GM12878 (cell line): ENCODE measurements around the gene SLC35G6. TPM values are rescaled to one million over a fixed set of nuclear protein-coding genes. Genes with fewer than 3 reads are reported as not detected.

Experiments
- ATAC-seq: fragments of 200-7000 bp; cut with Tn5 transposase; 3 replicates; pipeline ENCODE4 v1.9.1; 2020; ENCODE audit warnings: mild to moderate bottlenecking, moderate library complexity
- BruUV-seq: library from RNA; stranded (reverse); fragments of 400-500 nt; replicated peaks from 2 replicates; lab custom pipeline; 2021; lab: Mats Ljungman, UMichigan
- CTCF ChIA-PET: fragments of 300-600 bp; sonication (Branson Sonifier 250); formaldehyde crosslinking; extraction: SDS; loops from one replicate; lab custom pipeline; 2021; ENCODE audit warnings: inconsistent platforms; lab: Yijun Ruan, JAX
- POLR2A ChIA-PET: fragments of 350-600 bp; formaldehyde crosslinking; extraction: SDS; loops from one replicate; lab custom pipeline; 2021; ENCODE audit warnings: inconsistent platforms; lab: Charles Lee
- RAD21 ChIA-PET: fragments of 300-600 bp; sonication (Branson Sonifier 250); formaldehyde crosslinking; loops from one replicate; lab custom pipeline; 2023; ENCODE audit warnings: antibody characterized with exemption; ENCODE audit not compliant: unreplicated experiment; lab: Charles Lee
- SMC1A ChIA-PET: fragments of 300-600 bp; sonication (Branson Sonifier 250); formaldehyde crosslinking; loops from one replicate; lab custom pipeline; 2023; ENCODE audit not compliant: unreplicated experiment, uncharacterized antibody; lab: Charles Lee
- DNase-seq: peaks from one replicate; pipeline ENCODE4 v3.0.0-alpha.2; 2011; ENCODE audit warnings: low read depth, low spot score
- FAIRE-seq: peaks from 3 replicates; lab custom pipeline; 2011; peaks lifted over from hg19 to GRCh38; lab: Jason Lieb, UNC
- H2AFZ ChIP-seq: 2 replicates; pipeline ENCODE4 v1.6.0; 2011; ENCODE audit warnings: low read depth, low read length, control low read depth; ENCODE audit not compliant: control insufficient read depth
- H3K27ac ChIP-seq: 2 replicates; pipeline ENCODE4 v1.5.1; 2011; ENCODE audit warnings: control low read depth; ENCODE audit not compliant: control insufficient read depth, insufficient read depth
- H3K27me3 ChIP-seq, 2 experiments: replicated peaks in 1 of 2; 2 replicates each; pipeline versions ENCODE4 v1.6.0 to v1.6.1; 2011; ENCODE audit warnings: low read length in 1 of 2; ENCODE audit not compliant: control insufficient read depth in 2 of 2, insufficient read depth in 2 of 2
- H3K36me3 ChIP-seq, 2 experiments: 2 replicates each; pipeline ENCODE4 v1.5.1; 2011; ENCODE audit warnings: low read length in 1 of 2; ENCODE audit not compliant: control insufficient read depth in 2 of 2, insufficient read depth in 2 of 2
- H3K4me1 ChIP-seq: 2 replicates; pipeline ENCODE4 v1.6.1; 2011; ENCODE audit warnings: mild to moderate bottlenecking, low read length, moderate library complexity, mixed read lengths; ENCODE audit not compliant: control insufficient read depth, insufficient read depth
- H3K4me2 ChIP-seq: 2 replicates; pipeline ENCODE4 v1.6.0; 2011; ENCODE audit warnings: control low read depth; ENCODE audit not compliant: control insufficient read depth, insufficient read depth
- H3K4me3 ChIP-seq: fragments of 200-600 bp; sonication (generic); 2 replicates; pipeline ENCODE4 v1.5.1; 2016
- H3K79me2 ChIP-seq: 2 replicates; pipeline ENCODE4 v1.6.0; 2011; ENCODE audit warnings: low read length; ENCODE audit not compliant: control insufficient read depth, insufficient read depth
- H3K9ac ChIP-seq: 2 replicates; pipeline ENCODE4 v1.8.0; 2011; ENCODE audit warnings: low read length, control low read depth, mixed read lengths; ENCODE audit not compliant: control insufficient read depth, insufficient read depth
- H3K9me3 ChIP-seq: replicated peaks from 3 replicates; pipeline ENCODE4 v1.5.1; 2011; ENCODE audit warnings: mild to moderate bottlenecking, low read length; ENCODE audit not compliant: control insufficient read depth, insufficient read depth
- H4K20me1 ChIP-seq: 2 replicates; pipeline ENCODE4 v1.6.0; 2011; ENCODE audit not compliant: control insufficient read depth, insufficient read depth
- BACH1 ChIP-seq: fragments of 450-650 bp; IDR thresholded peaks from 2 replicates; pipeline ENCODE4 v1.6.1; 2017; ENCODE audit warnings: mild to moderate bottlenecking, borderline replicate concordance
- BHLHE40 ChIP-seq, 2 experiments: fragments of 450-650 bp in 1 of 2; IDR thresholded peaks; 2 replicates each; pipeline ENCODE4 v1.6.1; 2011 to 2017; ENCODE audit warnings: low read depth in 2 of 2, borderline replicate concordance in 1 of 2, improper control_type of control experiment in 1 of 2, low read length in 1 of 2, mild to moderate bottlenecking in 1 of 2
- GATAD2B ChIP-seq: fragments of 450-650 bp; conservative IDR thresholded peaks from 2 replicates; pipeline ENCODE4 v1.6.1; 2017; ENCODE audit warnings: low read depth, mild to moderate bottlenecking, moderate library complexity
- HDGF ChIP-seq: fragments of 450-650 bp; IDR thresholded peaks from 2 replicates; pipeline ENCODE4 v1.6.1; 2016; ENCODE audit warnings: antibody characterized with exemption
- NBN ChIP-seq: fragments of 450-650 bp; IDR thresholded peaks from 2 replicates; pipeline ENCODE4 v1.6.1; 2016
- NR2F1 ChIP-seq: fragments of 450-650 bp; conservative IDR thresholded peaks from 2 replicates; pipeline ENCODE4 v1.6.1; 2017; ENCODE audit warnings: mild to moderate bottlenecking
- PAX5 ChIP-seq: IDR thresholded peaks from 2 replicates; pipeline ENCODE4 v1.6.1; 2011; ENCODE audit warnings: low read depth, low read length, borderline replicate concordance
- PAX8 ChIP-seq: fragments of 450-650 bp; IDR thresholded peaks from 2 replicates; pipeline ENCODE4 v1.6.1; 2017; ENCODE audit warnings: mild to moderate bottlenecking, moderate library complexity
- POU2F2 ChIP-seq: IDR thresholded peaks from 3 replicates; pipeline ENCODE4 v1.6.1; 2011; ENCODE audit warnings: low read depth, mild to moderate bottlenecking, low read length, borderline replicate concordance
- RELA ChIP-seq: fragments of 450-650 bp; IDR thresholded peaks from 2 replicates; pipeline ENCODE4 v1.8.0; 2014; ENCODE audit warnings: borderline replicate concordance; ENCODE audit not compliant: partially characterized antibody
- RFX5 ChIP-seq: IDR thresholded peaks from 2 replicates; pipeline ENCODE4 v1.6.1; 2011; ENCODE audit warnings: low read depth, low read length, improper control_type of control experiment
- SREBF2 ChIP-seq: IDR thresholded peaks from 2 replicates; pipeline ENCODE4 v1.6.1; 2012; ENCODE audit warnings: mild to moderate bottlenecking, low read length
- TCF12 ChIP-seq: IDR thresholded peaks from 2 replicates; pipeline ENCODE4 v1.6.1; 2011; ENCODE audit warnings: low read depth, mild to moderate bottlenecking, low read length
- ZBED1 ChIP-seq: IDR thresholded peaks from 2 replicates; pipeline ENCODE4 v1.6.1; 2016; ENCODE audit warnings: borderline replicate concordance
- WGBS: methylation state at CpG from one replicate; pipeline ENCODE4 v1.1.6; 2016; ENCODE audit warnings: low lambda C conversion rate; ENCODE audit not compliant: insufficient replicate concordance, insufficient coverage; ENCODE audit errors: missing lambda C conversion rate; 5-methylcytosine and 5-hydroxymethylcytosine counted together
- in situ Hi-C: fragments of 300-500 bp; cut with MboI; formaldehyde crosslinking; loops from 9 replicates; pipeline ENCODE4 v1.14.3; 2018; ENCODE audit warnings: mixed read lengths
- intact Hi-C: fragments of 100-400 bp; cut with micrococcal nuclease; formaldehyde crosslinking; loops from one replicate; pipeline ENCODE4 v1.14.2; 2022; ENCODE audit not compliant: unreplicated experiment
- polyA plus RNA-seq, 11 experiments: library from polyadenylated mRNA; depleted of rRNA in 4 of 11; unstranded in 6 of 11; stranded (reverse) in 5 of 11; fragments of >200 nt; fragmentation: Nextera tagmentation in 4 of 11; fragmentation: Illumina TruSeq in 1 of 11; extraction: Ambion mirVana in 4 of 11; extraction: Trizol in 1 of 11; gene quantifications; 1 replicate in 1 of 11; 2 replicates in 10 of 11; pipeline versions ENCODE4 v1.2.1 to v1.2.3, GENCODE V29; 2011 to 2016; ENCODE audit warnings: inconsistent platforms in 2 of 11, missing spikeins in 2 of 11, low read depth in 1 of 11
- total RNA-seq, 4 experiments: library from RNA; depleted of rRNA in 3 of 4; stranded (reverse); fragments of >200 nt in 3 of 4; fragmentation: Illumina TruSeq in 1 of 4; extraction: Trizol in 1 of 4; gene quantifications; 2 replicates each; pipeline versions ENCODE4 v1.2.1 to v1.2.3, GENCODE V29; 2013 to 2021
- TF ChIP-seq, protein P1 (sequence below): fragments of 450-650 bp; IDR thresholded peaks from 2 replicates; pipeline ENCODE4 v1.6.1; 2017; ENCODE audit warnings: mild to moderate bottlenecking, moderate library complexity
- TF ChIP-seq, protein P2 (sequence below), 3 experiments: IDR thresholded peaks in 2 of 3; conservative IDR thresholded peaks in 1 of 3; 2 replicates each; pipeline ENCODE4 v1.5.1; 2011; ENCODE audit warnings: low read depth in 3 of 3, low read length in 3 of 3, mild to moderate bottlenecking in 3 of 3, control low read depth in 2 of 3, moderate library complexity in 2 of 3, inconsistent platforms in 1 of 3, mixed read lengths in 1 of 3; ENCODE audit not compliant: control insufficient read depth in 2 of 3, insufficient read depth in 1 of 3; ENCODE audit errors: extremely low read depth in 1 of 3
- TF ChIP-seq, protein P3 (sequence below): IDR thresholded peaks from 2 replicates; pipeline ENCODE4 v1.6.1; 2011; ENCODE audit warnings: borderline replicate concordance, low read depth, mild to moderate bottlenecking, moderate library complexity, low read length; ENCODE audit not compliant: insufficient read depth, poor library complexity, severe bottlenecking

The SLC35G6 gene
- total and polyA plus RNA-seq, 10 of the 15 experiments (the other 5 are each of a cell fraction or from before 2014, with no cell fraction given), result 0.20 TPM; not detected in 9

DNA sequence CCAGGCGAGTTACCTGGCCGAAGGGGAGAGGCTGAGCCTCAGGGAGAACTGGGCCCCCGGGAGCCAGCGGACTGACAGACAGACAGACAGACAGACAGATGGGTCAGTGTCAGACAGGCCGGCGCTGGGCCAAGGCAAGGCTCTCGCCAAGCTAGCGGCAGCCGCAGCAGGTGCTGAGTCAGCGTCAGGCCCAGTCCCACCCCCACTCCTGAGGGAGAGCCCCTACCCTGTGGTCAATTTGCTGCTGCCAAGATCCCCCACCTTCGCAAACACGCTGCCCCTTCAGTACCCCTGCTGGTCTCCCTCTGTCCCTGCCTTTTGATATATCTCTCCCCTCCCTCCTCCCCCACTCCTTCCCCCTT is 40.4 kb upstream of the SLC35G6 start:
- Histone ChIP-seq H3K9ac (peak overlapping the region; percentile 77), H3K9me3 (no peaks in the 10 kb centered on the region), H2AFZ (peak overlapping the region; percentile 82), H3K27me3 (peaks cover 0 to 4% of the 10 kb centered on the region in 2 experiments; a peak in 3 of 4 replicates), H3K4me3 (peak overlapping the region; percentile 97), H3K79me2 (peaks cover 6% of the 10 kb centered on the region), H3K27ac (no peak overlapping the region), H3K4me1 (peaks cover 34% of the 10 kb centered on the region), H4K20me1 (no peaks in the 10 kb centered on the region), H3K4me2 (peak overlapping the region; percentile 89), H3K36me3 (no peaks in the 10 kb centered on the region)
- ChIA-PET RAD21 (interaction anchor here (0.6 to 2.5 kb wide), 10 partner anchors 12 to 120 kb away, joined by 3 to 12 read pairs (median 4); partner anchors contain the start of genes SENP3, TMEM256 and ZBTB4), SMC1A (interaction anchor here (0.6 to 1.9 kb wide), 8 partner anchors 10 to 250 kb away, joined by 3 to 8 read pairs (median 4); partner anchors contain the start of genes SLC35G6 and ZBTB4), POLR2A (interaction anchor here (0.6 to 8.2 kb wide), 16 partner anchors 14 to 178 kb away, joined by 3 to 63 read pairs (median 4); partner anchors contain the start of genes POLR2A, SENP3, SLC35G6 and TMEM256), CTCF (interaction anchor here (0.6 to 2.8 kb wide), 7 partner anchors 14 to 187 kb away, joined by 3 to 20 read pairs (median 3); partner anchors contain the start of genes NEURL4, SAT2 and SENP3)
- FAIRE-seq, result peak; percentile 89
- no peak for DNase-seq
- intact Hi-C loops (no loop called here), in situ Hi-C loops (no loop called here)
- WGBS, result 3% methylated on average over 12 of the region's 12 CpGs
- no TSS peak for BruUV-seq
- ATAC-seq, result peak; percentile 54
- peak; percentile 48; the same call in 1 of the 2 replicates for TF ChIP-seq PAX5
- TF ChIP-seq BHLHE40 (IDR thresholded peaks at IDR 0.05; ENCODE audit: borderline replicate concordance in 1 of 2, low read depth in 2 of 2, low read length in 1 of 2), result peak in 1 of 2 experiments; percentile 51; a peak in 2 of 4 replicates
- no peak for TF ChIP-seq ZBED1
- TF ChIP-seq, protein P1, sequence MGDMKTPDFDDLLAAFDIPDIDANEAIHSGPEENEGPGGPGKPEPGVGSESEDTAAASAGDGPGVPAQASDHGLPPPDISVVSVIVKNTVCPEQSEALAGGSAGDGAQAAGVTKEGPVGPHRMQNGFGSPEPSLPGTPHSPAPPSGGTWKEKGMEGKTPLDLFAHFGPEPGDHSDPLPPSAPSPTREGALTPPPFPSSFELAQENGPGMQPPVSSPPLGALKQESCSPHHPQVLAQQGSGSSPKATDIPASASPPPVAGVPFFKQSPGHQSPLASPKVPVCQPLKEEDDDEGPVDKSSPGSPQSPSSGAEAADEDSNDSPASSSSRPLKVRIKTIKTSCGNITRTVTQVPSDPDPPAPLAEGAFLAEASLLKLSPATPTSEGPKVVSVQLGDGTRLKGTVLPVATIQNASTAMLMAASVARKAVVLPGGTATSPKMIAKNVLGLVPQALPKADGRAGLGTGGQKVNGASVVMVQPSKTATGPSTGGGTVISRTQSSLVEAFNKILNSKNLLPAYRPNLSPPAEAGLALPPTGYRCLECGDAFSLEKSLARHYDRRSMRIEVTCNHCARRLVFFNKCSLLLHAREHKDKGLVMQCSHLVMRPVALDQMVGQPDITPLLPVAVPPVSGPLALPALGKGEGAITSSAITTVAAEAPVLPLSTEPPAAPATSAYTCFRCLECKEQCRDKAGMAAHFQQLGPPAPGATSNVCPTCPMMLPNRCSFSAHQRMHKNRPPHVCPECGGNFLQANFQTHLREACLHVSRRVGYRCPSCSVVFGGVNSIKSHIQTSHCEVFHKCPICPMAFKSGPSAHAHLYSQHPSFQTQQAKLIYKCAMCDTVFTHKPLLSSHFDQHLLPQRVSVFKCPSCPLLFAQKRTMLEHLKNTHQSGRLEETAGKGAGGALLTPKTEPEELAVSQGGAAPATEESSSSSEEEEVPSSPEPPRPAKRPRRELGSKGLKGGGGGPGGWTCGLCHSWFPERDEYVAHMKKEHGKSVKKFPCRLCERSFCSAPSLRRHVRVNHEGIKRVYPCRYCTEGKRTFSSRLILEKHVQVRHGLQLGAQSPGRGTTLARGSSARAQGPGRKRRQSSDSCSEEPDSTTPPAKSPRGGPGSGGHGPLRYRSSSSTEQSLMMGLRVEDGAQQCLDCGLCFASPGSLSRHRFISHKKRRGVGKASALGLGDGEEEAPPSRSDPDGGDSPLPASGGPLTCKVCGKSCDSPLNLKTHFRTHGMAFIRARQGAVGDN, result peak; percentile 55; the same call in 1 of the 2 replicates
- TF ChIP-seq POU2F2, result peak; percentile 32; the same call in 1 of the 3 replicates
- TF ChIP-seq, protein P2, sequence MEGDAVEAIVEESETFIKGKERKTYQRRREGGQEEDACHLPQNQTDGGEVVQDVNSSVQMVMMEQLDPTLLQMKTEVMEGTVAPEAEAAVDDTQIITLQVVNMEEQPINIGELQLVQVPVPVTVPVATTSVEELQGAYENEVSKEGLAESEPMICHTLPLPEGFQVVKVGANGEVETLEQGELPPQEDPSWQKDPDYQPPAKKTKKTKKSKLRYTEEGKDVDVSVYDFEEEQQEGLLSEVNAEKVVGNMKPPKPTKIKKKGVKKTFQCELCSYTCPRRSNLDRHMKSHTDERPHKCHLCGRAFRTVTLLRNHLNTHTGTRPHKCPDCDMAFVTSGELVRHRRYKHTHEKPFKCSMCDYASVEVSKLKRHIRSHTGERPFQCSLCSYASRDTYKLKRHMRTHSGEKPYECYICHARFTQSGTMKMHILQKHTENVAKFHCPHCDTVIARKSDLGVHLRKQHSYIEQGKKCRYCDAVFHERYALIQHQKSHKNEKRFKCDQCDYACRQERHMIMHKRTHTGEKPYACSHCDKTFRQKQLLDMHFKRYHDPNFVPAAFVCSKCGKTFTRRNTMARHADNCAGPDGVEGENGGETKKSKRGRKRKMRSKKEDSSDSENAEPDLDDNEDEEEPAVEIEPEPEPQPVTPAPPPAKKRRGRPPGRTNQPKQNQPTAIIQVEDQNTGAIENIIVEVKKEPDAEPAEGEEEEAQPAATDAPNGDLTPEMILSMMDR (IDR thresholded peaks at IDR 0.05 in 2 of 3, conservative IDR thresholded peaks at IDR 0.05 in 1 of 3; ENCODE audit: control insufficient read depth in 2 of 3, extremely low read depth in 1 of 3, insufficient read depth in 1 of 3, low read depth in 3 of 3, low read length in 3 of 3), result peak in 2 of 3 experiments; percentile 13 to 14; a peak in 2 of 6 replicates
- TF ChIP-seq PAX8, result no peak
- peak; percentile 86; the same call in 1 of the 2 replicates for TF ChIP-seq TCF12
- TF ChIP-seq RELA, result peak; percentile 69
- 0 out of 2 replicates have a peak, but pooled peaks have one; percentile 66 for TF ChIP-seq NBN
- TF ChIP-seq, protein P3, sequence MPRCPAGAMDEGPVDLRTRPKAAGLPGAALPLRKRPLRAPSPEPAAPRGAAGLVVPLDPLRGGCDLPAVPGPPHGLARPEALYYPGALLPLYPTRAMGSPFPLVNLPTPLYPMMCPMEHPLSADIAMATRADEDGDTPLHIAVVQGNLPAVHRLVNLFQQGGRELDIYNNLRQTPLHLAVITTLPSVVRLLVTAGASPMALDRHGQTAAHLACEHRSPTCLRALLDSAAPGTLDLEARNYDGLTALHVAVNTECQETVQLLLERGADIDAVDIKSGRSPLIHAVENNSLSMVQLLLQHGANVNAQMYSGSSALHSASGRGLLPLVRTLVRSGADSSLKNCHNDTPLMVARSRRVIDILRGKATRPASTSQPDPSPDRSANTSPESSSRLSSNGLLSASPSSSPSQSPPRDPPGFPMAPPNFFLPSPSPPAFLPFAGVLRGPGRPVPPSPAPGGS, result peak; percentile 77
- TF ChIP-seq NR2F1, result 0 out of 2 replicates have a peak, but pooled peaks have one; percentile 9
- TF ChIP-seq SREBF2, result no peak
- peak; percentile 97 for TF ChIP-seq BACH1
- 0 out of 2 replicates have a peak, but pooled peaks have one; percentile 44 for TF ChIP-seq HDGF
- peak; percentile 77 for TF ChIP-seq GATAD2B
- 0 out of 2 replicates have a peak, but pooled peaks have one; percentile 21 for TF ChIP-seq RFX5
